Activated CD8-positive, alpha-beta T cell treated with anti-CD3 and anti-CD28 coated beads for 36 hours (primary cell): ENCODE measurements around the gene KDM4C. TPM values are rescaled to one million over a fixed set of nuclear protein-coding genes. Genes with fewer than 3 reads are reported as not detected.

Experiments used
- ATAC-seq: fragments of 200-7000 bp; cut with Tn5 transposase; one replicate; pipeline ENCODE4 v1.10.0; 2021; ENCODE audit warnings: mild to moderate bottlenecking, moderate library complexity
- CTCF ChIA-PET: fragments of 350-600 bp; sonication (Branson Sonifier 250); formaldehyde crosslinking; loops from one replicate; lab custom pipeline; 2021; ENCODE audit warnings: antibody characterized with exemption; lab: Charles Lee
- POLR2A ChIA-PET: fragments of 350-600 bp; sonication (Branson Sonifier 250); formaldehyde crosslinking; loops from one replicate; lab custom pipeline; 2021; ENCODE audit warnings: antibody characterized with exemption; lab: Charles Lee
- DNase-seq: peaks from one replicate; pipeline ENCODE4 v3.0.0-alpha.2; 2020
- H3K27ac Mint-ChIP-seq: one replicate; pipeline ENCODE4 v1.8.0; 2021; ENCODE audit warnings: mild to moderate bottlenecking, mixed read lengths
- H3K27me3 Mint-ChIP-seq: one replicate; pipeline ENCODE4 v1.8.0; 2021; ENCODE audit warnings: mixed read lengths
- H3K36me3 Mint-ChIP-seq: one replicate; pipeline ENCODE4 v1.8.0; 2021; ENCODE audit warnings: low read depth, mixed read lengths
- H3K4me1 Mint-ChIP-seq: one replicate; pipeline ENCODE4 v1.8.0; 2021; ENCODE audit warnings: low read depth, mixed read lengths
- H3K4me3 Mint-ChIP-seq: one replicate; pipeline ENCODE4 v1.8.0; 2021; ENCODE audit warnings: mild to moderate bottlenecking, moderate library complexity, mixed read lengths
- H3K9me3 Mint-ChIP-seq: one replicate; pipeline ENCODE4 v1.8.0; 2021; ENCODE audit warnings: mixed read lengths
- intact Hi-C: fragments of 100-400 bp; cut with micrococcal nuclease; formaldehyde crosslinking; loops from one replicate; pipeline ENCODE4 v1.10.0; 2022
- total RNA-seq, 2 experiments: library from RNA; stranded (reverse); gene quantifications; one replicate each; pipeline ENCODE4 v1.2.3, GENCODE V29; 2021
- TF ChIP-seq, protein P1 (sequence below): fragments of 200-600 bp; IDR thresholded peaks from one replicate; pipeline ENCODE4 v1.8.0; 2022; ENCODE audit warnings: antibody characterized with exemption, mild to moderate bottlenecking

KDM4C gene
- total RNA-seq, 2 experiments from 2014 or later = 31.1 to 32.9 TPM

DNA sequence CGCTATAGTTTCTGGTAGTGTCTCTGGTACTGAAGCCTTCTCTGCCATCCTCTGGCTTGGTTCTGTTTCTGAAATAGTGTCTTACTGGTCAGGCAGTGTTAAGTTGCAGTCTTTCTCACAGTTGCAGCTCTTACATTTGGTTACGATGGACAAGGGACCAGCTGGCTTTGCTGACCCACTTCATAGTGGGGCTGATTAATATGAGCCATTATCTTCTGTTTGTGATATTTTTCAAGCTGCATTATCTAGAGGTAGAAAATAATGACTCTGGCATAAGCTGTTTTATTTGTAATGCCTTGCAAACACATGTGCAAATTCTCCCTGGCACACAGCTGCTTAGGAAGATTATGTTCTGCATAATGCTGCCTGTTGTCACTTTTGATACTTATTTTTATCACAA, 199.1 kb downstream of the KDM4C start:
- POLR2A ChIA-PET = no interaction called here
- no peak for ATAC-seq
- TF ChIP-seq, protein P1, sequence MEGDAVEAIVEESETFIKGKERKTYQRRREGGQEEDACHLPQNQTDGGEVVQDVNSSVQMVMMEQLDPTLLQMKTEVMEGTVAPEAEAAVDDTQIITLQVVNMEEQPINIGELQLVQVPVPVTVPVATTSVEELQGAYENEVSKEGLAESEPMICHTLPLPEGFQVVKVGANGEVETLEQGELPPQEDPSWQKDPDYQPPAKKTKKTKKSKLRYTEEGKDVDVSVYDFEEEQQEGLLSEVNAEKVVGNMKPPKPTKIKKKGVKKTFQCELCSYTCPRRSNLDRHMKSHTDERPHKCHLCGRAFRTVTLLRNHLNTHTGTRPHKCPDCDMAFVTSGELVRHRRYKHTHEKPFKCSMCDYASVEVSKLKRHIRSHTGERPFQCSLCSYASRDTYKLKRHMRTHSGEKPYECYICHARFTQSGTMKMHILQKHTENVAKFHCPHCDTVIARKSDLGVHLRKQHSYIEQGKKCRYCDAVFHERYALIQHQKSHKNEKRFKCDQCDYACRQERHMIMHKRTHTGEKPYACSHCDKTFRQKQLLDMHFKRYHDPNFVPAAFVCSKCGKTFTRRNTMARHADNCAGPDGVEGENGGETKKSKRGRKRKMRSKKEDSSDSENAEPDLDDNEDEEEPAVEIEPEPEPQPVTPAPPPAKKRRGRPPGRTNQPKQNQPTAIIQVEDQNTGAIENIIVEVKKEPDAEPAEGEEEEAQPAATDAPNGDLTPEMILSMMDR = no peak
- peaks cover 23% of the 10 kb centered on the region for H3K4me1 Mint-ChIP-seq
- DNase-seq = no peak
- no peaks in the 10 kb centered on the region for H3K9me3 Mint-ChIP-seq
- peaks cover 13% of the 10 kb centered on the region for H3K36me3 Mint-ChIP-seq
- H3K27ac Mint-ChIP-seq = no peak overlapping the region
- H3K4me3 Mint-ChIP-seq = no peak overlapping the region
- intact Hi-C loops = no loop called here
- no peaks in the 10 kb centered on the region for H3K27me3 Mint-ChIP-seq
- CTCF ChIA-PET = interaction anchor here (1.7 kb wide), 1 partner anchor 129 kb away, joined by 5 read pairs; no protein-coding TSS in a partner anchor

DNA sequence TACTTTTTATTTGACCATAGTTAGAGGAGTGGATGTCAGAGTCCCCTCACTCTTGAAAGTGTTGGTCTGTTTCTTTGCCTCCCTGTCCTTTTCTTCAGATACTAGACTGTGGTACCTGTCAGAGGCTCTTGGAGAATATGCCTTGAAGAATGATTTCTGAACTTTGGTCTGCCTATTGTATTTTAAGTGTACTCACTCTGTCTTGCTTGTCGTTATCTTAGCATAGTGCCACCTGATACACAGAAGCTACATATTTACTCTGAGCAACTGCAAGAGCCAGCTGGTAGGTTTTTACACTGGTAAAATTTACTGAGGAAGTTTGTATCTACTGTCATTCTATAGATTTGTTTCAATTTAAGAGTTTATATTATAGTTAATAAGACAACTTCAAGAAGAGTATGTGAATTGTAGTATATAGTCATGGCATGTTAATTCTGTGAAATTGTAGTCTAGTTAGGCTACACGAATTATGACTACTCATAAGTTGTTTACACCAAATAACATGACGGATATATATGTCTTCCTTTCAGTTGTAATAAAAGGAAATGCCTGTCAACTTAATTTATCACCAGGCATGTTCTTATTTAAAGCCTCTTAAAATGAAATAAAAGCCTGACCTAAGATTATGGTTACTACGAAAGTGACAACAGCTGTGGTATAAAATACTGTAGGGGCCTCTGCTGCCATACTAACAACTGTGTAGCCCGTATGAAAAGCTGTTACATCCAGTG, 201.7 kb downstream of the KDM4C start:
- ChIA-PET POLR2A (no interaction called here), CTCF (no interaction called here)
- Mint-ChIP-seq H3K9me3 (no peaks in the 10 kb centered on the region), H3K27ac (peak overlapping the region; percentile 38), H3K27me3 (no peaks in the 10 kb centered on the region), H3K4me3 (no peak overlapping the region), H3K4me1 (peaks cover 16% of the 10 kb centered on the region), H3K36me3 (peaks cover 13% of the 10 kb centered on the region)
- intact Hi-C loops = no loop called here
- ATAC-seq (no peak), DNase-seq (no peak)
- TF ChIP-seq, protein P1 = no peak

- H3K36me3 Mint-ChIP-seq = peaks cover 13% of the 10 kb centered on the region
- no peak for DNase-seq
- H3K4me1 Mint-ChIP-seq = peaks cover 5% of the 10 kb centered on the region
- ChIA-PET POLR2A (interaction anchor here (0.7 kb wide), 1 partner anchor 258 kb away, joined by 3 read pairs; no protein-coding TSS in a partner anchor), CTCF (no interaction called here)
- intact Hi-C loops = loop anchor here (10.0 kb wide), 1 partner anchor 64 kb away; no protein-coding TSS in a partner anchor
- no peaks in the 10 kb centered on the region for H3K9me3 Mint-ChIP-seq
- TF ChIP-seq, protein P1 = no peak
- no peaks in the 10 kb centered on the region for H3K27me3 Mint-ChIP-seq
- no peak for ATAC-seq
- H3K4me3 Mint-ChIP-seq = no peak overlapping the region
- no peak overlapping the region for H3K27ac Mint-ChIP-seq
Observed at GRCh38 chr9:6960777-6961176, 203.0 kb downstream of the KDM4C start.

GRCh38 chr9:6961845-6962522, 204.2 kb downstream of the KDM4C start:
- Mint-ChIP-seq H3K36me3 (peaks cover 13% of the 10 kb centered on the region), H3K27ac (no peak overlapping the region), H3K27me3 (no peaks in the 10 kb centered on the region), H3K4me3 (no peak overlapping the region), H3K4me1 (peaks cover 7% of the 10 kb centered on the region), H3K9me3 (no peaks in the 10 kb centered on the region)
- DNase-seq (no peak), ATAC-seq (no peak)
- POLR2A ChIA-PET = no interaction called here
- TF ChIP-seq, protein P1 = no peak
- intact Hi-C loops = loop anchor here (10.0 kb wide), 1 partner anchor 63 kb away; no protein-coding TSS in a partner anchor
- CTCF ChIA-PET = no interaction called here

GRCh38 chr9:6965566-6965965, 207.8 kb downstream of the KDM4C start:
- POLR2A ChIA-PET = no interaction called here
- Mint-ChIP-seq H3K4me3 (no peak overlapping the region), H3K9me3 (no peaks in the 10 kb centered on the region), H3K27me3 (no peaks in the 10 kb centered on the region), H3K4me1 (peaks cover 16% of the 10 kb centered on the region), H3K36me3 (peaks cover 4% of the 10 kb centered on the region), H3K27ac (no peak overlapping the region)
- intact Hi-C loops = loop anchor here (10.0 kb wide), 1 partner anchor 59 kb away; no protein-coding TSS in a partner anchor
- TF ChIP-seq, protein P1 = no peak
- CTCF ChIA-PET = no interaction called here
- DNase-seq = no peak
- ATAC-seq = no peak
